Islet of Langerhans (tissue), 1 donor: ENCODE data around the gene VIT.
A peak's percentile ranks its signal among the peaks of the same experiment; 100 is the strongest.

Experiments used
- FAIRE-seq: peaks from one replicate; lab custom pipeline; 2011; peaks lifted over from hg19 to GRCh38; lab: Jason Lieb, UNC

The VIT gene

DNA sequence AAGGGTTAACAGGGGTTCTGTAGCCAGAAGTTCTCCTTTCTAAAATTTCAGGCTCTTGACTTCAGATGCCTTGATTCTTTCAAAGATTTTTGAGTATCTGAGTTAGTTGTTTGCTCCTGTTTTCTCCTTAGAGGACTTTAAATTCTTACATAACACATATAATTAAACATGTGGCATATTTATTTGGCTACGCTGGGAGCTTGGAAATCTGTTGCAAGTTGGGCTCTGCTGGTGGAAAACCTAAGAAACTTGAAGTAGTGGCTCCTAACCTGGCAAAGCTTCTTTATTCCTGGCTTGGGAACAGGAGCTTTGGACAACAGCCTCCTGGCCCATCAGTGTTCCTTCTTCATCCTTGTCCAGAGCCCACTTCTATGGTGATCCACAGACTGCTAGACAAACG, 72.6 kb downstream of the VIT start:
- FAIRE-seq, result no peak

GRCh38 chr2:36770542-36771287, 74.2 kb downstream of the VIT start:
- FAIRE-seq, result no peak

DNA sequence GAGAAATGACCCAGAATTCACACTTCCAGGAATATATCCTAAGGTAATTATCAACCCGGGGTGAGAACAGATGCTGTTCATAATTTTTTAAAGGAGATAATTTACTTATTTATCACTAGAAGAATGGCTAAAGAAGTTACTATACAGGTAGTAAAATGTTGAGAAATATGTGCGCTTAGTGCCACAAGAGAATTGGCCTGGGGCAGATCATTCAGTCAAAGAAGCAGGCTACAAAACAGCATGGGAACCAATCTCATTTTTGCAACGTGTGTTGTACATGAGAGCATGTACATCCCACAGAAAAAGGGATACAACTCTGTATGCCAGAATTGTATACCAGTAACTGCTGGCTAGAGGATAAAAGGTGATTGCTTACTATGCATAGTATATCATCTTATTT, 75.2 kb downstream of the VIT start:
- no peak for FAIRE-seq

DNA sequence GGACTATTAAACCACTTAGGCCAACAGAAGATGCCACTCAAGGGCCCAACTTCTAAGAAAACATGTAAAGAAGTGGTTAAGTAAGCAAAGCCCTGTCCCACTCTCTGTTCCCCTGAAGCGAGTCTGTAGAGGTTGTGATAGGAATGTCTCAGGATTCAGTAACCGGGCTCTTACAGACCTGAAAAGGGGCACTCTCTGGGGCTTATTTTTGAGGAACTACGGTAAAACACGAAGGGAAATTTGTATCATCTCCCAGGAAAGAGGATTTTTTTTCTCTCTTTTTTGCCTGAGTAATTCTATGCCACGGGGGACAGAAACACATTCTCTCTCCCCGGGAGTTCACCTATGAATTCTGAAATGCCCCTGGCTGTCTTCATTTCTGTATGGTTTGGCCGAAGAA, 77.4 kb downstream of the VIT start:
- no peak for FAIRE-seq

DNA sequence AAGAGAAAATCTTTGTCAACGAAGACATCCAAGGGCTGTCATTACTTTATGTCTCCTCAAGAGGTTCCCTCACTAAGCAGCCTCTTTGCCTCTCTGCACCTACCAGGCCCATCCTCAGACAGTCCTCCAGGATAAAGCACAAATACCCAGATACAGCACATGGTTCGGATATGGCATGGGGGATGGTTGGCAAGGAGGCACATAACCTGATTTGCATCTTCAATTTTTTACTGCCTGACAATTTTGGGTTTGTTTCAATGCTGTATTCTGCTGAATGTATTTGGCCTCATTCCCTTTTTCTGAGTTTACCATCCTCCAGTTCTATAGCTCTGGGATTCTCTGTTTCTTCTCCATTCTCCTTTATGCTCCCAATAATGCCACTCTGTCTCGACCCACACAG, 78.8 kb downstream of the VIT start:
- no peak for FAIRE-seq

GRCh38 chr2:36775806-36776205, 79.3 kb downstream of the VIT start:
- no peak for FAIRE-seq

DNA sequence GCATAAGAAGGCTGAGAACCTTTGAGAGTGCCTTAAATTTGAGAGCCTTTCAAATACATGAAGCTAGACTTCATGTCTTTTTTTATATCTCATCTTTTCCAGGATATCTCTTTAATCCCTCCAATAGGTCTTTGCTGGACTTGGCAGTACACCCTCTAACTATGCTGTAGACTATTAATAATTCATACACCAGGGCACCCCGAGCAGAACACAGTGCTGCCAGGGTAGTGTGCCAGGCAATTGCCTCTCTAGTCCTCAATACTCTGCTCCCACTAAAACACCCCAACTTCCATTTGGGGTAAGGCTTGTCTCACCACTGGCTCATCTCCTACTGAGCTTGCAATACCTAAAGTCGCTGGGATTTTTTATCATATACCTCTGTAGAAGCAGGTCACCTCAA, 80.8 kb downstream of the VIT start:
- FAIRE-seq, result no peak

DNA sequence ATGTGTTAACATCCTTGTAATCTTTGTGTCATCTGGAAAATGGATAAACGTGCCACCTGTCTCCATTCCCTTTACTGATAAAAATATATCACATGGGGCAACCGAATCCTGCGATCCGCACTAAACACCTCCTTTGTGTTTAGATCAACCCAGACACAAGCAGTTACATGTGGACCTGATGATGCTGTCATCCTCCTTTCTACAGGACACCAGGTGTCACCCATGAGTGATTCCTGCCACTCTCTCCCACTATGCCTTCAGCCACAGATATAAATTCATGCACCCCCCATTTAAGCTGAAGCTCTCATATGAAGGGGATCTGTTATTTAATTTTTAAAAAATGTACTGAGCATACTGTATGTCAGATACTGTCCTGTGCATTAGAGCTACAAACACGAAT, 81.3 kb downstream of the VIT start:
- no peak for FAIRE-seq

GRCh38 chr2:36779462-36779861, 83.0 kb downstream of the VIT start:
- FAIRE-seq, result no peak

DNA sequence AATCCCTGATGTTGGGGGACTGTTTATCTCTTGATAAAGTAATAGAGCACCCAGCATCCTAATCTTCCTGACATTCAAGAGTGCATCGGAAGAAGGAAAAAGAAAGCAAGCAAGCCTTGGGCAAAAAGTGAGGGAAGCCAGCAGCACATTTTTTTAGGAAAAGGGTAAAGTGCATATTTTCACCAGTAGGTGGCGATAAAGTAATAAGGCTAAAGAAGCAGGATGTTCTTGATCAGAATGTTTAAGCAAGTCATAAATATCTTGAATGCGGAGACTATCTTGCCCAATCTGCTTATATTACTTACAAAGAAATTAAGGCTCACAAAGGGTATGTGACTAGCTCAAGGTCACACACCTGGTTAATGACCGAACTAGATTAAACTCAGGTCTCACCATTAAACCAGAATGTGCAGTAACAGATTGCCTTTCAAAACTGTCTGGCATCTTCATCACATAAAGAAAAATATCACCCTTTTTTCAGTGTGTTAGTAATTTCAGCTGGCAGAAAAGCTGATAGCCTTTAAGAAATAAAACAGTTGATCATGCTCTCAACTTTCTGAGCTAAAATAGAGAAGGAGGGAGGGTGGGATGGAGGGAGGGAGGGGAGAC, 83.8 kb downstream of the VIT start:
- peak; percentile 72 for FAIRE-seq

DNA sequence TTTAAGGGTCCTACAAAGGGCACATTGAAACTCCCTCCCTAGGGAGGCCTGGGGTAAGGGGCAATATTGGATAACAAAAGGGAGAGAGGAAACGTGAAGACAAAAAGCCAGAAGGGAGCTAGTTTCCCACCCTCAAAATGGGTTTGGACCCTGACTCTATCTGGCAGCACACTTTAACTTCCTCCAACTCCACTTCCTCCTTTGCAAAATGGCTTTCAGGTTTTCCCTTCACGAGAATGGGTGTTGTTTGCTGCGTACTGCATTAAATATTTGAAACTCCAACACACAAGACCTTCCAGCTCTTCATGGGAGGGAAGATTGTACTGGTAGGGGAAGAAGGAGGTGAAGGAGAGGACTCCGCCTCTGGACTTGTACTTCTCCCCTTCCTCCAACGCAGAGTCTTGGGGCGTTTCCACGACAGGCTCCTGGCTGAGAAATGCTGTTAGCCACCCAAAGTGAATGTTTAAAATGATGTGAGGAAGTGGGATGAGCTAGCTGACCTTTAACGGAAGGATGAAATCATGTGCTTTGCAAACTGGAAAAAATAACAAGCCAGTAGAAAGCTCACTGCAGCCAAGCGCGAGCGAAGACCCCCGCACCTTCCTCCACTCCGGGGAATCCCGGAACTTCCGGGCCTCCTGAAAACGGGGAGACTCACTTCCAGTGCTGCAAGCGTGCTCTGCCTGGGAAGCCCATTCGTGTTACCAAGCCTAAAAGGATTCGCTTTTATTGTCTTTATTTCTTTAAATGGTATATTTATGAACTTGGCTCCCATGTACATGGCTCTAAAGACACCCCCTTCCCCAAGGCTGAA, 85.6 kb downstream of the VIT start:
- FAIRE-seq, result no peak

GRCh38 chr2:36783246-36783645, 86.7 kb downstream of the VIT start:
- no peak for FAIRE-seq

DNA sequence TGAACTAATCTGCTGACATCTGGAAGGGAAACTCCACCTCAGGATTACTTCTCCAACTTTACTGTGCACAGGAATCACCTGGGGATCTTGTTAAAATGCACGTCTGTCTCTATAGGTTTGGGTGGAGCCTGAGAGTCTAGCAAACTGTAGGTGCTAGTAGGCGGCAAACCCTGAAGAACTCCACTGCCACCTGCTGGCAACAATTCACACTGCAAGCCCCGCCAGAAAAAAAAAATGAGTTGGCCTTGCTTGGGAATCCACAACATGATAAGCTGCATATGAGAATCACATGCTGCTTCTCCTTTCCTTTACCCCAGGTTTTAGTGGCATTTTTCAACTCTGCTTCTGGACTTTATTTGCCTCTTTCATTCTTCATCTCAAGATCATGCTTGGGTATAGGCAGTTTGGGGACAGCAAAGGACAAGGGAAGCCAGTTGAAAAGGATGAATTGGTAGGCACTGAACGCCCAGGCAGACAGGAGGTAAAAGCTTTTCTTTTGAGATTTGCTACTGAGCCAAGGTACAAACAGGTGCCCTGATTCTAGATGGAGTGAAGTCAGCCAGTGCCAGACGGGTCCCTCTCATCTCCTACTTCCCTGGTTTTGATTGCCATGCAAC, 88.8 kb downstream of the VIT start:
- FAIRE-seq, result no peak

GRCh38 chr2:36789181-36789804, 92.8 kb downstream of the VIT start:
- FAIRE-seq, result no peak

- no peak for FAIRE-seq
These were observed 96.4 kb downstream of the VIT start for GRCh38 chr2:36792951-36793350.

- FAIRE-seq, result no peak
These were observed 101.0 kb downstream of the VIT start for GRCh38 chr2:36797324-36798070.

- FAIRE-seq, result no peak
These were observed 102.2 kb downstream of the VIT start for GRCh38 chr2:36798724-36799123.

DNA sequence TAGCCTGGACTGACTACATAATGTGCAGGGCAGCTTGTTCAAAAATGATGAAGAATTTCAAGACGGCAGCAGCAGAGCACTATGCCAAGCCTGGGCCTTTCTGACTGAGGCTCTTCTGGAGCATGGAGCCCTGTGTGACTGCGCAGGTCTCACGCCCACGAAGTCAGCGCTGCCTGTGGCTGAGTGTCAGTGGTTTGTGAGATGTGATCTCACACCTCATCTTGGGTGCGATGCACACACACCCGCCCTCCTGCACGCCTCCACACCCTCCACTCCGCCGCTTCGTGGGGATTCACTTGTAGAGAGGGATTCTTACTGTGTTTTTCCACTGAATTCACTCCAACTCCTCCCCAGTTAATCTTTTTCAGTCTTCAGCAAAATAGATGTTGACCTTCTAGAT, 103.9 kb downstream of the VIT start:
- no peak for FAIRE-seq

DNA sequence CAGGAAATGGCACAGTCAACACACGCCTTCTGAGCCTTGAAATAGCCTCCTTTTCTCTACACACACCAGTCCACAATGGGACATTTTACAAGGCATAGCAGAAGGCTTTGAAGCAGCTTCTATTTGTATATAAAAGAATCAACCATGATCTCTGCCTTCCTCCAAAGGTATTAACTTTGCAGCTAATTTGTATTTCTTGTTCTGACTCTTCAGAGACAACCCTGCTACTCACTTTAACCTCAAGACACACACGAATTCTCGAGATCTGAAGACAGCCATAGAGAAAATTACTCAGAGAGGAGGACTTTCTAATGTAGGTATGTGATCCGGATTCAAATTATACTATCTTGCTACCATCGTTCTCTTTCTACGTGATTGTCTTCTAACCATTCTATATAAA, 104.6 kb downstream of the VIT start:
- no peak for FAIRE-seq

GRCh38 chr2:36802952-36803351, 106.4 kb downstream of the VIT start:
- no peak for FAIRE-seq

GRCh38 chr2:36805635-36806224, 109.2 kb downstream of the VIT start:
- FAIRE-seq, result no peak
